DOHH2 (cell line): ENCODE data around the gene WDR27.

Experiments
- H3F3A ChIP-seq: fragments of 200-600 bp; sonication (generic), shearing (Covaris generic); 2 replicates; pipeline ENCODE4 v1.6.0; 2016; ENCODE audit warnings: antibody characterized with exemption, mild to moderate bottlenecking; ENCODE audit not compliant: control insufficient read depth, insufficient read depth
- H3K27ac ChIP-seq: fragments of 200-600 bp; sonication (generic); 2 replicates; pipeline ENCODE4 v1.5.1; 2014; ENCODE audit warnings: low read depth, mild to moderate bottlenecking, low read length, moderate library complexity
- H3K27me3 ChIP-seq: fragments of 200-600 bp; sonication (generic); 2 replicates; pipeline ENCODE4 v1.6.1; 2014; ENCODE audit warnings: mild to moderate bottlenecking, low read length, mixed read lengths; ENCODE audit not compliant: control insufficient read depth
- H3K36me3 ChIP-seq: fragments of 200-600 bp; sonication (generic); 2 replicates; pipeline ENCODE4 v1.6.1; 2014; ENCODE audit warnings: mild to moderate bottlenecking, low read length, moderate library complexity, mixed read lengths; ENCODE audit not compliant: control insufficient read depth
- H3K4me1 ChIP-seq: fragments of 200-600 bp; sonication (generic); 2 replicates; pipeline ENCODE4 v1.6.1; 2014; ENCODE audit warnings: mild to moderate bottlenecking, low read length, mixed read lengths; ENCODE audit not compliant: control insufficient read depth
- H3K4me2 ChIP-seq: fragments of 200-600 bp; sonication (generic); 2 replicates; pipeline ENCODE4 v1.6.0; 2014; ENCODE audit warnings: mild to moderate bottlenecking, low read length, moderate library complexity
- H3K4me3 ChIP-seq: fragments of 200-600 bp; sonication (generic); 2 replicates; pipeline ENCODE4 v1.5.1; 2014; ENCODE audit warnings: mild to moderate bottlenecking, low read length, mixed read lengths
- H3K79me2 ChIP-seq: fragments of 200-600 bp; sonication (generic); 2 replicates; pipeline ENCODE4 v1.6.1; 2014; ENCODE audit warnings: mild to moderate bottlenecking, low read length, mixed read lengths; ENCODE audit not compliant: control insufficient read depth
- H3K9me2 ChIP-seq: fragments of 200-600 bp; sonication (generic); replicated peaks from 2 replicates; pipeline ENCODE4 v1.6.1; 2014; ENCODE audit warnings: mild to moderate bottlenecking, low read length, mixed read lengths; ENCODE audit not compliant: control insufficient read depth
- H3K9me3 ChIP-seq: fragments of 200-600 bp; sonication (generic); 2 replicates; pipeline ENCODE4 v1.6.1; 2014; ENCODE audit warnings: antibody characterized with exemption, low read length, mixed read lengths; ENCODE audit not compliant: control insufficient read depth, insufficient read depth
- H4K20me1 ChIP-seq: fragments of 200-600 bp; sonication (generic); 2 replicates; pipeline ENCODE4 v1.6.0; 2014; ENCODE audit warnings: low read depth, mild to moderate bottlenecking, antibody characterized with exemption, low read length, moderate library complexity; ENCODE audit not compliant: control insufficient read depth, insufficient read depth
- EZH2phosphoT487 ChIP-seq: fragments of 200-600 bp; sonication (generic); IDR thresholded peaks from 2 replicates; pipeline ENCODE4 v1.6.1; 2017; ENCODE audit warnings: borderline replicate concordance, mild to moderate bottlenecking, antibody characterized with exemption, low read length, moderate library complexity, mixed read lengths
- TF ChIP-seq, protein P1 (sequence below): fragments of 200-600 bp; sonication (generic); IDR thresholded peaks from one replicate; pipeline ENCODE4 v1.5.1; 2014; ENCODE audit warnings: antibody characterized with exemption, mild to moderate bottlenecking, low read depth, low read length; ENCODE audit not compliant: poor library complexity, severe bottlenecking

WDR27 gene

DNA sequence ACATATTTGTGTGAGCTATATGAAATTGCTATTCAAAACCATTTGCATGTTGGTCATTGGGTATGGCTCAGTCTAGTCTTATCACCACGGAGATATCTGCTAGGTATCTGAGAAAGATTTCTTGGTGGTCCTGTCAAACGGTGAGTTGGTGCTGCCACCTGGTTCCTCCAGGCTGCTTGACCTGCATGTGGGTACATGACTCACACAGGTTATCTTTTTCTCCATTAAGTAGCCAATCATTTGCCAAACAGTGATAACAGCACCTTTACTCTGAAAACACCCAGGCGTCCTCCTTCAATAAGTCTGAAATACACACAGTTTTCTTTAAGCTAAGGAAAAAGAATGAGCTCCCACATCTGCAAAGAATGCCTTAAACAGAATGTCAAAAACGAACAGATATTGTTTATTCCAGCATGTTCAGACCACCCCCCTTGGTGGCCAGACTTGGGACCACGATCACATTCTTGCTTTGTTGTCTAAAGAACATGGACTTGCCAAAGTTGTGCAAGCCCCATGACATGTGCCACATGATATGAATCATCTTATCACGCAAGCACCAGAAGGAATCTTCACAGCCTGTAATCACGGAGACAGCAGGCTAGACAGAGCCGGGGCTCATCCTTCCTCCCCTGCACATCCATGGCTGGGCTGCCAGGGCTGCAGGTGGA lies 247.5 kb downstream of the WDR27 start:
- Histone ChIP-seq H3K36me3 (no peaks in the 10 kb centered on the region), H3K4me2 (no peak overlapping the region), H4K20me1 (no peaks in the 10 kb centered on the region), H3K9me2 (no peaks in the 10 kb centered on the region), H3K9me3 (no peaks in the 10 kb centered on the region), H3K27me3 (no peaks in the 10 kb centered on the region), H3K4me3 (no peak overlapping the region), H3F3A (no peaks in the 10 kb centered on the region), H3K27ac (no peak overlapping the region), H3K79me2 (no peaks in the 10 kb centered on the region), H3K4me1 (no peaks in the 10 kb centered on the region)
- TF ChIP-seq, protein P1, sequence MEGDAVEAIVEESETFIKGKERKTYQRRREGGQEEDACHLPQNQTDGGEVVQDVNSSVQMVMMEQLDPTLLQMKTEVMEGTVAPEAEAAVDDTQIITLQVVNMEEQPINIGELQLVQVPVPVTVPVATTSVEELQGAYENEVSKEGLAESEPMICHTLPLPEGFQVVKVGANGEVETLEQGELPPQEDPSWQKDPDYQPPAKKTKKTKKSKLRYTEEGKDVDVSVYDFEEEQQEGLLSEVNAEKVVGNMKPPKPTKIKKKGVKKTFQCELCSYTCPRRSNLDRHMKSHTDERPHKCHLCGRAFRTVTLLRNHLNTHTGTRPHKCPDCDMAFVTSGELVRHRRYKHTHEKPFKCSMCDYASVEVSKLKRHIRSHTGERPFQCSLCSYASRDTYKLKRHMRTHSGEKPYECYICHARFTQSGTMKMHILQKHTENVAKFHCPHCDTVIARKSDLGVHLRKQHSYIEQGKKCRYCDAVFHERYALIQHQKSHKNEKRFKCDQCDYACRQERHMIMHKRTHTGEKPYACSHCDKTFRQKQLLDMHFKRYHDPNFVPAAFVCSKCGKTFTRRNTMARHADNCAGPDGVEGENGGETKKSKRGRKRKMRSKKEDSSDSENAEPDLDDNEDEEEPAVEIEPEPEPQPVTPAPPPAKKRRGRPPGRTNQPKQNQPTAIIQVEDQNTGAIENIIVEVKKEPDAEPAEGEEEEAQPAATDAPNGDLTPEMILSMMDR: no peak
- no peak for TF ChIP-seq EZH2phosphoT487

DNA sequence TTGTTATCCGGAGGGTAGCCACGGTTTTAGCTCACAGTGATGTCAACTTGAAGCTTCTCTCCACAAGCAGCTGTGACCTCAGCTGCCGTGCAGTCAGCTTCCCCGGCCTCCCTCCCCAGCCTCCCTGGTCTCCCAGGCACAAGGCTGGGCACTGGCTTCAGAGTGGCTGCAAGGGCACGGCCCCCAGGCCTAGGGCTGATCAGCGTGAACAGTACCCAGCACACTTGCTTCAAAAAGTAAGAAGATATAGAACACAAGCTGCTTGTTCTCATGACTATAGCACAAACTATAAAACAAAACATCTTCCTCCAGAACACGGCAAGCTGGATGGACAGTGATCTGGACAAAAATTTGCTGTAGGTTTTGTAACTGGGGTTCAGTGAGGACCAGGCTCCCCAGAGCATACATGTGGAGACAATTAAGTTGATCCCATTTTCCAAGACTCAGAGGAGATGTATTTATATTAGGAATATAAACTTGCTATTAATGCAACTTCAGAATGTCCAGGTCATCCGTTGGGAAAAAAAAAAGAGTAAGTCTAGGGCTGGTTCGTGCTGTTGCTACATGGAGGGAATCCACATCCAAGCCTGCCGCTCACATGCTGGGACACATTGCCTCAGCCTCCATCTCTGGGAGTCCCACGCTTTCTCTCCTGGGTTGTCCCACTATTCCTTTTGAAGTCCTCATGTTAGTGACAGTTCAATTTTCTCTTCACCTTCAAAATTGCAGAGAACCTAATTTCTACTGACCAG lies 248.8 kb downstream of the WDR27 start:
- no peak overlapping the region for H3K27ac ChIP-seq
- no peaks in the 10 kb centered on the region for H4K20me1 ChIP-seq
- no peak for TF ChIP-seq EZH2phosphoT487
- TF ChIP-seq, protein P1: no peak
- H3F3A ChIP-seq: no peaks in the 10 kb centered on the region
- no peaks in the 10 kb centered on the region for H3K9me2 ChIP-seq
- no peak overlapping the region for H3K4me2 ChIP-seq
- no peaks in the 10 kb centered on the region for H3K4me1 ChIP-seq
- no peaks in the 10 kb centered on the region for H3K79me2 ChIP-seq
- H3K36me3 ChIP-seq: no peaks in the 10 kb centered on the region
- H3K4me3 ChIP-seq: no peak overlapping the region
- H3K27me3 ChIP-seq: no peaks in the 10 kb centered on the region
- H3K9me3 ChIP-seq: no peaks in the 10 kb centered on the region

DNA sequence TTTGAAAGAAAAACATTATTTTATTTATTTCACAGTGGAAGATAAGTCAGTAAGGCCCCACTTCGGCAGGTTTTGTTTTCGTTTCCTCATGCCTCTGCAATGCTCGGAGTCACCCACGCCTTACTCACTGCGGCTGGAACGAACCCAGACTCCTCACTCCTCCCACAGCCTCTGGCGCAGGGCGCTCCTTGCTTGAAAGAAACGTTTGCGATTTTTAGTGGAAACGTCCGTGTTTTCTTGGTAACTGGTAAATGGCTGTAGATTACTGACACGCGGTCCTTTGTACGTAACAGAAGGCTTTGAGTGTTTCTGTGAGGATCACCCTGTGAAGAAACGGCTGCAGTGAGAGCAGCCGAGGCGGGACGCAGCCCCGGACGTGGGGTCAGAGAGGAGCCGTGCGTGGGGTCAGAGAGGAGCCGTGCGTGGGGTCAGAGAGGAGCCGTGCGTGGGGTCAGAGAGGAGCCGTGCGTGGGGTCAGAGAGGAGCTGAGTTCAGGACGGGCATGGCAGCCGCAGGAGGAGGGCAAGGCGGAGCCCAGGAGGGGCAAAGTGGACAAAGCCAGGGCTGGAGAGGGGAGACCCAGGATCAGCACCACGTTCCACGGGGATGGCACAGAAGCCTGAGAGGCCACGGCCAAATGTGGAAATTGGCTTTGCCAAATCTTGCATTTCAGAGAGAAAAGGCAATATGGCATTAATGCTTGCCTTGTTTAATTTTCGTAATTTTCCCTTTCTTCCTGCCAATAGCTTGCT lies 249.5 kb downstream of the WDR27 start:
- no peaks in the 10 kb centered on the region for H3K4me1 ChIP-seq
- H3K9me2 ChIP-seq: no peaks in the 10 kb centered on the region
- H4K20me1 ChIP-seq: no peaks in the 10 kb centered on the region
- H3K79me2 ChIP-seq: no peaks in the 10 kb centered on the region
- no peak overlapping the region for H3K4me2 ChIP-seq
- H3K27me3 ChIP-seq: no peaks in the 10 kb centered on the region
- no peak for TF ChIP-seq EZH2phosphoT487
- TF ChIP-seq, protein P1: no peak
- H3K27ac ChIP-seq: no peak overlapping the region
- H3K4me3 ChIP-seq: no peak overlapping the region
- no peaks in the 10 kb centered on the region for H3F3A ChIP-seq
- no peaks in the 10 kb centered on the region for H3K36me3 ChIP-seq
- no peaks in the 10 kb centered on the region for H3K9me3 ChIP-seq
